ENCODE results near the gene DKK3.
A peak's percentile ranks its signal among the peaks of the same experiment; 100 is the strongest.
"Not testable (repeated sequence)": the region's sequence is repeated elsewhere in the genome, so short reads cannot be mapped to it uniquely, and the experiment has no call there.

Gene DKK3

DNA sequence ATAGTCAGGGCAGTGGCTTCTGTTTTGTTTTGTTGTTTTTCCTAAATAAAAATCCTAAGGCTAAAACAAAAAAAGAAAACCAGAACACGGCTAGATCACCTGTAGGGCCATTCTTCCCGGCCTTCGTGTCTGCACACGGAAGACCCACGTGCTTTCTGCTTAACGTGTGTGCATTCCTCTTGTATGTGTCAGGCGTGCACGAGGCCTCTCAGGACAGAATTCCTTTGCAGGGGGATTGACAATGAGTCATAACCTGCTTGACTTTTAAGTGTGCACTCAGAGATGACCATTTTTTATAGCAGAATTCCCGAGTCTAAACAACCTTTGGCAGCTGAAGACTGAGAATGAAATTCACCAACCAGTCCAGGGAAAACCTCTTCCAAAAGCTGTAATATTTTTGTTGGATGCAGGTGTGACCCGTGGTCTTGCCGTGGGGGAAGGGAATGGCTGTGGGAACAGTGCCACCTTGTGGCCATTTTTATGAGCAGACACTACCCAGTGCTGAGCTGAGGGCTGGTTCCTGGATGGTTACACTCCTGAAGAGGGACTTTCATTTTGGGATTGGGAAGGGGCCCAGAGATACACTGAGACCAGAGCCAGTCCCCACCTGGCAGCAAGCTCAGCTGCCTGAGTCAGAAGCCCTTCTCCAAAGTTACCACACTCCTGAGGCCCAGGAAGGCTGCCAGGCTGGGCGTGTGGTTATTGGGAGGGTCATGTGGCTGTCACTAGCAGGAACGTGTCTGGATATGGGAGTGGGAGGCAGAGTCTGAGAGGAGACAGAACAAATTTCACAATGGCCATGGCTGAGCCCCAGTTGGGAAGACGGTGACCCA lies 35.7 kb upstream of the DKK3 start:
- peak; percentile 95 for DNase-seq (ENCODE audit: low read depth)
- in situ Hi-C loops (cut with HindIII; ENCODE audit: low sequenced_read_pairs): no loop called here
- TF ChIP-seq, protein P1, sequence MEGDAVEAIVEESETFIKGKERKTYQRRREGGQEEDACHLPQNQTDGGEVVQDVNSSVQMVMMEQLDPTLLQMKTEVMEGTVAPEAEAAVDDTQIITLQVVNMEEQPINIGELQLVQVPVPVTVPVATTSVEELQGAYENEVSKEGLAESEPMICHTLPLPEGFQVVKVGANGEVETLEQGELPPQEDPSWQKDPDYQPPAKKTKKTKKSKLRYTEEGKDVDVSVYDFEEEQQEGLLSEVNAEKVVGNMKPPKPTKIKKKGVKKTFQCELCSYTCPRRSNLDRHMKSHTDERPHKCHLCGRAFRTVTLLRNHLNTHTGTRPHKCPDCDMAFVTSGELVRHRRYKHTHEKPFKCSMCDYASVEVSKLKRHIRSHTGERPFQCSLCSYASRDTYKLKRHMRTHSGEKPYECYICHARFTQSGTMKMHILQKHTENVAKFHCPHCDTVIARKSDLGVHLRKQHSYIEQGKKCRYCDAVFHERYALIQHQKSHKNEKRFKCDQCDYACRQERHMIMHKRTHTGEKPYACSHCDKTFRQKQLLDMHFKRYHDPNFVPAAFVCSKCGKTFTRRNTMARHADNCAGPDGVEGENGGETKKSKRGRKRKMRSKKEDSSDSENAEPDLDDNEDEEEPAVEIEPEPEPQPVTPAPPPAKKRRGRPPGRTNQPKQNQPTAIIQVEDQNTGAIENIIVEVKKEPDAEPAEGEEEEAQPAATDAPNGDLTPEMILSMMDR (IDR thresholded peaks at IDR 0.05; ENCODE audit: low read depth, low read length, missing control alignments): peak; percentile 83
- H3K4me3 ChIP-seq (ENCODE audit: low read depth, low read length): peak overlapping the region; percentile 6

DNA sequence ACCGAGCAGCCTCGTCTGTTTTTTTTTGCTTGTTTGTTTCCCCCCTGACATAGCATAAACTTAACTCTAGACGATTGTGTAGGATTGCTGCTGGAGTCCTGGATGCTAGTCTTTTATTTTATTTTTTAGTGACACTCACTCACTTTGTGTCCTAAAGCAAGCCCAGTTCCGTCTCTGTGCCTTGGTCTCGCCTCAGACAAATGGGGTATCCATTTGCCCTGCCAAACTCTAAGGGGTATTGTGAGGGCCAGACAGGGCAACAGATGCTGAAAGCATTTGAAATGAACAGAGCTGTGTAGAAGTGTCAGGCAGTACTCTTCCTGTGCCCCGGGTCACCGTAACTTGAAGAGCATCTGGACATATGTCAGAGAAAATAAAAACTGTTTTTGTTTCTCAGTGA lies 34.8 kb upstream of the DKK3 start:
- in situ Hi-C loops (cut with HindIII; ENCODE audit: low sequenced_read_pairs): no loop called here
- TF ChIP-seq, protein P1 (IDR thresholded peaks at IDR 0.05; ENCODE audit: low read depth, low read length, missing control alignments): no peak
- no peak overlapping the region for H3K4me3 ChIP-seq (ENCODE audit: low read depth, low read length)

DNA sequence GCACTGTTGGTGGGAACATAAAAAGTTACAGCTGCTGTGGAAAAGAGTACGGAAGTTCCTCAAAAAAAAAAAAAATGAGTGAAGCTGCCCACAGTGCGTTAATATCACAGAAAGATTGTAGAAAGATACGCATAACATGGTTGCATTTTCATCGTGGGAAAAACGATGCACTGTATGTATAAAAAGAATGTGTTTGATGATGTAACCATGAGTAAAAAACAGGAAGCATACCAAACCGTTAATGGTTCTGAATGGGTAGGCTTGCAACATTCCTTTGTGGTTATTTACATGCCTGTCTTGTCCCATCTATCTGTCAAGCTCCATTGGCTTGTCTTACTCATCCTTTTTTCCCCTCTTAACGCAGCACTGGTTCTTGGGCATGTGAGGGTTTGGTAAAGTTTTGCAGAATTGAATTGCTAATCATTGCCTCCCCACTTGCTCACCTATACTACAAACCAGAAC lies 33.8 kb upstream of the DKK3 start:
- in situ Hi-C loops (cut with HindIII; ENCODE audit: low sequenced_read_pairs): no loop called here
- peak; percentile 76 for DNase-seq (ENCODE audit: low read depth)
- H3K4me3 ChIP-seq (ENCODE audit: low read depth, low read length): no peak overlapping the region
- TF ChIP-seq, protein P1 (IDR thresholded peaks at IDR 0.05; ENCODE audit: low read depth, low read length, missing control alignments): no peak

More for the DNA sequence above, 34.8 kb upstream of the DKK3 start:
- no peak for DNase-seq (ENCODE audit: low read depth)

DNA sequence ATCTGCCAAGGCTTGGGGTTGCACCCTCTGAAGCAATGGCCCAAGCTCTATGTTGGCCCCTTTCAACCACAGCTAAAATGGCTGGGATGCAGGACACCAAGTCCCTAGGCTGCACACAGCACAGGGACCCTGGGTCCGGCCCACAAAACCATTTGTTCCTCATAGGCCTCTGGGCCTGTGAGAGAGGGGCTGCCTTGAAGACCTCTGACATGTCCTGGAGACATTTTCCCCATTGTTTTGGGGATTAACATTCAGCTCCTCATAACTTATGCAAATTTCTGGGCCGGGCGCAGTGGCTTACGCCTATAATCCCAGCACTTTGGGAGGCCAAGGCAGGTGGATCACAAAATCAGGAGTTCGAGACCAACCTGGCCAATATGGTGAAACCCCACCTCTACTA lies 32.3 kb upstream of the DKK3 start:
- H3K4me3 ChIP-seq (ENCODE audit: low read depth, low read length); DNase-seq (ENCODE audit: low read depth); in situ Hi-C loops (cut with HindIII; ENCODE audit: low sequenced_read_pairs): not testable (repeated sequence)

DNA sequence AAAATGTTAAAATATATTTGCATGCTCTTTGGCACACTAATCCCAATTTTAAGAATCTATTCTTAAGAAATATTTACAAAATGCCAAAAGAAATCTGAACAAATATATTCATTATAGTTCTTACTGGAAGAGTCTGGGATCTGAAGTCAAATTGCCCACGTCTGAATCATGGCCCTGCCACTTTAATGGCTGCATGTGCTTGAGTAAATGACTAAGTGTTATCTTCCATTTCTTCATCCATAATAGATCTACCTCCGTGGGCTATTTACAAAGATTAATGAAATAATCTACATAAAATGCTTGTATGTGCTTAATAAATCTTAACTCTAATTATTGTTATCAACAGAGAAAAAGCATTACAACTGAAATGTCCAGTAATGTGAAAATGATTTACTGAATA lies 24.5 kb upstream of the DKK3 start:
- H3K4me3 ChIP-seq (ENCODE audit: low read depth, low read length): no peak overlapping the region
- no peak for DNase-seq (ENCODE audit: low read depth)
- in situ Hi-C loops (cut with HindIII; ENCODE audit: low sequenced_read_pairs): loop anchor here (5.0 kb wide), 1 partner anchor 66 kb away; no protein-coding TSS in a partner anchor
- TF ChIP-seq, protein P1 (IDR thresholded peaks at IDR 0.05; ENCODE audit: low read depth, low read length, missing control alignments): no peak

DNA sequence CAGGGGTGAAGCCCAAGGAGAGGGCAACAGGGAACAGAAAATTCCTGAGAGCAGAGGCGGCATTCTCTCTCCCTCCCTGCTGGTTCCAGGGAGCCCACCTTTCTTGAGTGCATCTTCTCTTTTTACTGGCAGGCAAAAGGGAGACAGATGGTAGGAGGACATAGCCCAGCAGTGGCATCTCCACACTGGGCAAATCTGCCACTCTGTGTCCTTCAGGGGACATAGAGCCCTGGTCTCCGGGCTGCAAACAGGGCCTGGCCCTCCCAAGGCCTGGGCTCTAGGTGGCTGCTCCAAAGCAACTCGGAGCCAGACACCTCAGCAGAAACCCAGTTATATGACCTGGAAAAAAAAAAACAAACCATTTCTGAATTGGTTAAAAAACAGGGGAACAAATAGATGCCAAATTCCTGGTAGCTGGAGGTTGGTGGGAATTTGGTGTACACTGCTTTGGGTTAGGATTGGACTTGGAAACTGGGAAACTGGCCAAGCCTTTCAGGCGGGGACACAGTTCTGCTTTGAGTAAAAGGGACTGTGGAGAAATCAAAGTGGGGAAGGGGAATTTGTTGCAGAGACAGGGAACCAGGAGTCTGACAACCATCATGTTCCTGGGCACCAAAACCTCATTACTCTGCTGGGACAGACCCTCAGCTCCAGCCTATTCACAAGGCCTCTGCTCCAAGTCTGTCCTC lies 23.6 kb upstream of the DKK3 start:
- in situ Hi-C loops (cut with HindIII; ENCODE audit: low sequenced_read_pairs): loop anchor here (5.0 kb wide), 1 partner anchor 65 kb away; no protein-coding TSS in a partner anchor
- no peak for DNase-seq (ENCODE audit: low read depth)
- H3K4me3 ChIP-seq (ENCODE audit: low read depth, low read length): no peak overlapping the region
- TF ChIP-seq, protein P1 (IDR thresholded peaks at IDR 0.05; ENCODE audit: low read depth, low read length, missing control alignments): no peak

Data from astrocyte of the cerebellum (primary cell).